Right hindlimb (tissue), 1 donor: ENCODE data around the gene MRRF.

Source experiments
- DNase-seq: peaks from one replicate; pipeline ENCODE4 v3.0.0-alpha.2; 2018

MRRF gene

DNA sequence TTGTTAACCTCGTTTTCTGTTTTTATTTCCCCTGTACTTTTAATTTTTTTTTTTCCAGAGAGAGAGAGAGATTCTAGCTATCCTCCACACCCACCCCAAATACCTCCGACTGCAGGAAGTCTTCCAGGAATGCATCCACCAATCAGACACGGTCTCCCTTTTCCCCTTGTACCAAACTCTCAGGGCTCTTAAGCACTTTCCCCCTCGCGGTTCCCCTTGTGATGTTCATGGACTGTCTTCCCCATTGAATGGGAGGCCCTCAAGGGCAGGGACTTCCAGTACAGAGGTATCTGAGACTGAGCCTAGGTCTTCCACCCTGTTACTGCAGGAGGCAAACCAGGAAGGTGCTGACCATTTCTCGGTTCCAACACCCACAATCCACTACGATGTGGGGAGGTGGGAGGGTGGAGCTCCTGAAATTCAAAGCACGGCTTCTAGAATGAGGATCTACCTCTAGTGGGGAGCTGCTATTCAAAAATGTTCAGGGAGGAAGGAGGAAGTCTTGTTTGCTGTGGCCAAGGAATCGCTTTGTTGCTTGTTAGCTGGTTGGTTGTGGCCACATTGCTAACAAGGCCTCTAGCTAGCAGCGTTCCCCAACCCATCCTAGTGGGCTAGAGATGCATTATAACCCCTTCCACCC lies 68.6 kb downstream of the MRRF start:
- DNase-seq = no peak

DNA sequence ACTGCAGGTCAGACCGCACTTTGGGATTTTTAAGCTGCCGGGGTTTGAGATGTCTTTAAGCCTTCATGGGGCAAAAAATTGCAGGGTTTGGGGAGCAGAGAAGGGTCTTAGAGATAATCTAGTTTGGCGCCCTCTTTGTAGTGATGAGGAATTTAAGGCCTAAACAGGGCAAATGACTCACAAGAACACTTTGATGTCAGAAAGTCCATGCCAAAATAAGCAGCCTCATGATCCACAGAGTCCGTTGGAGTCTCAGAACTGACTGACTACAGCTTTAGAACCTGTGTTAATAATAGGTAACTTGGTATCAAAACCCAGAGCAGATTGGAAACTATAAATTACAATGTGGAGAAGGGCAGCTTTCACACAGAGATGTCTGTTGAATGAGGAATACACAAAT lies 70.2 kb downstream of the MRRF start:
- DNase-seq = no peak

DNA sequence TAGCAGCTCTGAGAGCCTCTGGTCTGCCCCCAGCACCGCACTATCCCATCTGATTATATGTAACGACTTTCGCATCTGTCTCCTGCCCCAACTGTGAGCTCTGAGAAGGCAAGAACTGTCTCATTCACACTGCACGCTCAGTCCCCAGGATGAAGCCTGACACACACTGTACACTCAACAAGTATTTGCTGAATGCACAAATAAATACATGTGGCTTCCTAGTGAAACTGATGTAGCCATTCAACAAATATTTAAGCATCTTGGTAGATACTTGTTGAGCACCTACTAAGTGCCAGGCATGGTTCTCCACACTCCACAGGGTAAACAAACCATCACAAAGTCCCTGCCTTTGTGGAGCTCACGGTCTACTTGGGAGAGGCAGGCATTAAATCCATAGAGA lies 71.5 kb downstream of the MRRF start:
- no peak for DNase-seq

DNA sequence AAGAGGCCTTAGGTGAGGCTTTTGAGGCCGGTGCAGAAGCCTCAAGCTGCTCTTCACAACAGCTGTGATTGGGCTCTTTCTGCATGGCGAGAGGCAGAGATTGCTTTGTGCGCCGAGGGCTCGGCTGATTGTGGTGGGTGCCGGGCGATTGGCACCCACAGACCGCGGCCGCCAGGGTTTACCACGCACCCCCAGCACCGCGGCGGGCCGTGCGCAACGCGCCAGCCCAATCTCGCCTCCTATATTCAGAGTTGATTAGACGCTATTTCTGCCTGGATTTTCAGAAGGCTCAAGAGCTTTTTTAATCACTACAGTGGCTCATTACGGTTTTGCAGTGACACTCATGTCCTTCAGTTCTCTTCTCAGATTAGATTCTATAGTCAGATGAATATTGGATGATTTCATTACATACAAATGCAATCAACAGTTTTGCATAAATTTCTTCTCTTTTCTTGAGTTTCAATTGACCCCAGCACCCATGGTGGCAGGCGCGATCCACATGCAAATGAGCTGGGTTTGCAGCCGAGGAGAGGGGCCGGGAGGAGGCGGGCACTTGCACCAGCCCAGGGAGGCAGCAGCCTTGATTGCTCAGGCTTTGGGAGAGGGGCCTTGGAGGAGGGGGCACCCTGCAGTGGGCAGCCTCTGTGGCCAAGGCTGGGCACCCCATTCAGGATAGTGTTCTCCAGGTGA lies 72.3 kb downstream of the MRRF start:
- no peak for DNase-seq

DNA sequence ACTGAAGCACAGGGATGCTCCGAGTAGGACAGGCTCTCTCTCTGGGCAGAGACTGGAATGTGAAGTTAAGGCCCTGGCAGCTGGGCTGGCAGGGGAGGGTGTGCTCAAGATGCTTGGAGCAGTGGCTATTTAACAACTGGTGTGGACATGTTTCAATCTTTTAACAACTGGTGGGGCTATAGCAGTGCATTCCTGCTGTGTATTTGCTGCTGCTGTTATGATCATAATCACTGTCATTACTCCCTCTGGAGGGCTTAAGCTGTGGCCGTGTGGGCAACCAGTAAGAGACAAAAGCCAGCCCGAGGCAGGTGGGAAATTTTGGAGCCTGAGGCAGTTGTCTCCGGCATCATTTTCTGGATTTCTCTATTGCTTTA lies 72.9 kb downstream of the MRRF start:
- no peak for DNase-seq

DNA sequence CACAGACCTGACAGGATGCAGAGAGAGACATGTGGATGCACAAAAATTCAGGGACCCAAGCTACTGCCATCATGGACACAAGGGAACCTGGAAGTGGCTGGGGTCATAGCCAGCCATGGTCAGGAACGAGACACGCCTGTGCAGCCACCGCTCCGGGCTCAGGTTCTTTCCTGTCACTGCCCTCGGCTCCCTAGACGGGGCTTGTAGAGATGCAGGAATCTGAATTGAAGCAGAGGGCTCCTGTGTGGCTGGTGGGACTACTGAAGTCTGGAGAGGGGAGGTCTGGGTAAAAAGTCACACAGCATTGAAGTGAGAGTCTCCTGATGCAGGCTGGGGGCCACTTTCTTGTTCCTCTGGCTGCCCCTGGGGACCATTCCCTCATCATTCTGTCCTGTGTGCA lies 73.9 kb downstream of the MRRF start:
- no peak for DNase-seq

DNA sequence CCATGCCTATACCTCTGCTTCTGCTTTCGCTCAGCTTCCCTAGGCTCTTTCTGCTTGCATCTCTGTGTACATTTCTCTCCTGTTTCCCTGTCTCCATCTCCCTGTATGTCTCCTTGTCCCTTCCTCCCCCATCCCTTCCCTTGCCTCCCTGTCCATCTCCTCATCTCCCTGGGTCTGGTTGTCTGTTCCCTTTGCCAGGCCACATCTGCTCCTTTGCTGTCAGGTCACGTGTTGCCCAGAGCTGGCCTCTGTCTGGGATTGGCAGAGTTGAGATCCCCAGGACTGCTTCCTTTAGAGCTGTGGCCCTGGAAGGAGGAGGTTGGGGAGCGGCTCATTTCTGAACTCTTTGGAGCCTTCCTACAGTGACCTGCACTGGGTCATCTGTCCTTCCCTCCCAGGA lies 74.3 kb downstream of the MRRF start:
- DNase-seq = no peak

DNA sequence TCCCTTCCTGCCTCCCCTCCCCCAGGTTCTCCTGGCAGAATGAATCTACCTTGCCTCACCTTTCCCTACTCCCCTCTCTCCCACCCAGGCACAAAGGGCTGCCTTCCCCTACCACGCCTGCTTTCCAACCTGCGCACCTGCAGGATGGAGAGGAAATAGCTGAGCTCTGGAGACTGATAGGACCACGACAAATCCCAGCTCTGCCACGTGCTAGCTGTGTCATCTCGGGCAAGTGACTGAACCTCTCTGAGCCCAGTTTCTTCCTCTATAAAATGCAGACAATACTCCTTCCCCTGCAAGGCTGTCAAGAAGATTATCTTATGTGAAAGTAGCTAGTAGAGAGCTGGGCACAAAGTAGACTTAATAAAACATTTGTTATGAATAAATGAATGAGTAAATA lies 74.9 kb downstream of the MRRF start:
- DNase-seq = no peak

DNA sequence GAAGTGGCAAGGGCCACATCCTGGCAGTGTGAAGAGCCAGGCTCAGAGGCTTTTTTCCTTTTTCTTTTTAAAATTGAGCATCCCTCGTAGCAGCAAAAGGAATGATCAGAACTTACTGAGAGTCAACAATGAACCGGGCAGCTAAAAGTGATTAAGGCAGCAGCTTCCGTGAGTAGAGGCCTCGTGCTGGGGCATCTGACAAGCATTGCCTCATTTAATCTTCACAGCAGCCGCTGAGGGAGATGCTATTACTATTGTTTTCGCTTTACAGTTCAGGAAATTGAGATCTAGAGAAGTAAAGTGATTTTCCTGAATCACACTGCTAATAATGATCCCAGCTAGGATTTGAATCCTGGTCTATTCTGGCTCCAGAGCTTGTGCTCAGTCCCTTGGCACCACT lies 75.5 kb downstream of the MRRF start:
- DNase-seq = no peak

DNA sequence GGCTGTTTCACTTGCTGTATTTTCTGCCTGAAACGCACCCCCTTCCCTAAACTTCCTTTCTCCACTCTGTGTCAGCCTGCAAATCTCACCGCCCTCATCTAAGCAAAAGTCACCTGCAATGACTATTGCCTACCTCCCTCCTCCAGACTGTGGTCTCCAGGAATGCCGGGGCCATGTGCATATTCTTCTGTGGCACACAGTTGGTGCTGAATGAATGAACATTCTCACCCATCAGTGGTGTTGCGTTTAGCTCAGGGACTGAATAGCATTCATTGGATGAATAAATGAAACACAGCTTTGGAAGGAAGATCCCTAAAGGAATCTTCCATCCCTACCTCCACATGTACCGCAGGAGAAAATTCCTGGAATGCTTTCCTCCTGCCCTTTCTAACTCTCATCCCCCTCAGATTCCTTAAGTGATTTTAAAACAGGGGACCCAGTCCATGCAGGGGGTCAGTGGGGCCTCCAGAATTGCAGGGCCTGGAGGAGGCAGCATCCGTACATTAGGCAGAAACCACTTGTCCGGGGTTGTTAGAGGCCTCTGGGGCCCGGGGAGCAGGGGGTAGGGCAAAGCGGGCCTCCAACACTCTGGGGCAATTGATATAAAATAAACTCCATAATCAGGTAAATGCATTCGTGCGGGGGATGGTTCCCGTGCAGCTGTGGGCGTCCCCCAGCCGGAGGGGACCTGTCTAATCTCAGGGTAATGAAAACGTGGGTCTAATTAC lies 77.8 kb downstream of the MRRF start:
- DNase-seq = no peak

DNA sequence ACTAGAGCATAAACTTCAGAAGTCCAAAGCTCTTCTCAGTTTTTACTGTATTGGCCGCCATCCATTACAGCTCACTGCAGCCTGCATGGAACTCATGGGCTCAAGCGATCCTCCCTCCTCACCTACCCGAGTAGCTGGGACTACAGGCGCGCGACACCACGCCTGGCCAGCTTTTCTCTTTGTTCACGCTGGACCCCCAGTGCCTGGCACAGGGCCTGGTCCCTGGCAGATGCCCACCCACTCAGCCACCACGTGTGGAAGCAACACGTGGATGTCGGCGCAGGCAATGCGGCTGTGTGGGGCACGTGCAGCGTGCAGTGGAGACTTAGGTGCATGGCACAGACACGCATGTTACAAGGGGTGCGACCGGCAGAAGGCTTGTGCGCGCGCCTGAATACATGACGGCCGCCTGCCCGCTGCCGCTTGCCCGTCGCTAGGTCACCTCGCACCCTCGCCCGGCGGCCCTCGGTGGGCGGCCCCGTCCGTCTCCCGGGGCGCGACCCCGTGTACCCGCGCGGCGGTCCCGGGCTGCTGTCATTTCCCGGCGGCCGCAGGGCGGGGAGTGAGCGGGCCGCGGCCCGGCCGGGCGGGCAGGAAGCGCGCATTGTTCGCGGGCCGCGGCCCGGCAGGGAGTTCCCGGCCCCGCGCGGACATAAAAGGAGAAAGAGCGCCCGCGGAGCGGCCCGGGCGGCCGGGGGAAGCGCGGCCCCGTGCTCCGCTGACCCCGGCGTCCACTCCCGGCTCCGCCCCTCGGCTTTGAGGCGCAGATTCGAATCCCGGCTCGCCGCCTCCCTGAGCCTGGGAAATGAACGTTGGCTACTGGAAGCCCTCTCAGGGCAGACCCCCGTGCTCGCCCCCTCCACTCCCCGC lies 82.0 kb downstream of the MRRF start:
- peak; percentile 57 for DNase-seq

DNA sequence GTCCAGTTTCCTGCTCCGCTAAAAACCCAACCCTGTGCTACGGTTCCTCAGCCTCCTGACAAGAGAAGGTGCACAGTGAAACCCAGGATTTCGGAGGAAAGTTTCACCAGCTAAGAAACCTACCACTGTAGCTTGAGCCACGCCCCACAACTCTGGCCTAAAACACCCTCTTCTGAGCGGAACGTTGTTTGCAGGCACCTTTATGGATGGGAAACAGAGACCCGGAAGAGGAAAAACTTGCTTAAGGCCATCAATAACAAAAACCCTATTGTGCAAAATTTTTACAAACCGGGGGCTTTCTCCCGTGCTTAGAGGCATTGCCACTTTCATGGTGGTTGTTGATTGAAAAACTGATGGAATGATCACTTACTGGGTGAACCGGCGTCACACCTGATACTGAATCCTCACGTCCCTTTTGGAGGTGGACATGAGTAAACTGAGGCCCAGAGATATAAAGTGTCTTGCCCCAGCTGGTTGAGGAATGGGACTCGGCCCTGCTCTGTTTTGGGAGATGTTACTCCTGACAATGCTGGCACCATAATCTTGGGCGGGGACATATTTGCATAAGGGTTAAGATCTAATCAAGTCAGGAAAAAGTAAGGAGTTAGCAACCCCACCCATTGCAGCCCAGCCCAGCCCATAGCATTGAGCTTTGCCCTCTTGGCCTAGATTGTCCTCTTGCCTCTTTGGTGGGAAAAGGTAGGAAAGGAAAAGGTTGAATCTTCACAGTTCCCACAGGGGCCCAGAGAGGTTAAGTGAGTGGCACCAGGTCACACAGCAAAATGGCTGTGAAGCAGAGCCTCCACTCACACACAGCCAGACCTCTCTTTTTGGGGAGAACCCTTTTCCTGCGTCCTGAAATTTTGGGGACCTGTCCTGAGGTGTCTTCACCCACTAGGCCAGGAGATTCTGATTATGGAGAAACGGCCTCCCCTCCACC lies 82.9 kb downstream of the MRRF start:
- DNase-seq = no peak

DNA sequence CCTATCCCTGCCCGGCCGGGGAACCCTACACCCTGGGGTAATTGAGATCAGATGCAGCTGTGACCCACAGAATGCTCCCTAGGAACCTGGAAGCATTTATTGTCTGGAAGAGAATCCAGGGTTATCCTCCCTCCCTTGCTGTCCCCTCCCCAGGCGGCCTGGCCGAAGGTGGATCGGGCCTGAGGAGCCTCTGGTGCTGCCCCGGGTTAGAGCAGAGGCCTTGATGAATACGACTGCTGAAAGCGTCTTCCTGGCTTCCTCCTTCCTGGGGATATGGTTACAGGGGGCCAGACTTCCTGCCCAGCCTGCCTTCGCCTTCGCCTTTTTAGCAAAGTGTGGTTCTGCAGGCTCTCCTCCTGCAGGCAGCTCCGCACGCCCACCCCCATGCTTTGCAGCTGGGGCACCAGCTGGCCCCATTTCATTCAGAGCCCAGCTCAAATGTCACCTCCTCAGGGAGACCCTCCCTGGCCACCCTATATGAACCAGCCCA lies 83.7 kb downstream of the MRRF start:
- no peak for DNase-seq

DNA sequence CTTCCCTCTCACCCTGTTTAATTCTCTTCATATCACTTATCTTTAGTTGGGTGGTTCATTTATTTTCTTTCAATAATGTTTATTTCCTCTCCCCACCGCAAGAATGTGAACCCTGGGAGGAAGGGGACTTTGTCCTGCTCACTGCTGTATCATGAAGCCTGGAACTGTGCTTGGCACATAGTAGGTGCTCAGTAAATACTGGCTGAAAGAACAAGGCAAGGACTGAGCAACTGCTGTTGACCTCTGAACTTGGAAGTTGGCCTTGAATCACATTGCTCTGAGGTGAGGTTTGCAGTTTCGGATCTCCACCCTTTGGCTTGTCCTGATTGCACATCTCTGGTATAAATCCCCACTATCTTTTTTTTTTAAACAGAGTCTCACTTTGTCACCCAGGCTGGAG lies 84.1 kb downstream of the MRRF start:
- DNase-seq = no peak

DNA sequence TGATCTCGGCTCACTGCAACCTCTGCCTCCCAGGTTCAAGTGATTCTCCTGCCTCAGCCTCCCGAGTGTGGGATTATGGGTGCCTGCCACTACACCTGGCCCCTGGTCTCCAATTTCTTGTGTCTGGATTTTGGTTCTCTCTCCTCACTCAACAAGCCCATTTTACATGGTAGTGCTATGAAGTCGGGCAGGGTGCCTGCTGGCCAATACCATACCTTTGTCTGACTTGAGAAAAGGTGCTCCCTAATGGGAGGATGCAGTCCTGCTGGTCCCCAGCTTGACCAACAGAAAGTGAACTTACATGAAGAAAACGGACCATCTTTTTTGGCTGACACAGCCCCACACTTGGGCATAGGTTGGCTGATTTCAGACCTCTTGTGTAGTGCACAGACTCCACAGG lies 84.5 kb downstream of the MRRF start:
- DNase-seq = no peak

DNA sequence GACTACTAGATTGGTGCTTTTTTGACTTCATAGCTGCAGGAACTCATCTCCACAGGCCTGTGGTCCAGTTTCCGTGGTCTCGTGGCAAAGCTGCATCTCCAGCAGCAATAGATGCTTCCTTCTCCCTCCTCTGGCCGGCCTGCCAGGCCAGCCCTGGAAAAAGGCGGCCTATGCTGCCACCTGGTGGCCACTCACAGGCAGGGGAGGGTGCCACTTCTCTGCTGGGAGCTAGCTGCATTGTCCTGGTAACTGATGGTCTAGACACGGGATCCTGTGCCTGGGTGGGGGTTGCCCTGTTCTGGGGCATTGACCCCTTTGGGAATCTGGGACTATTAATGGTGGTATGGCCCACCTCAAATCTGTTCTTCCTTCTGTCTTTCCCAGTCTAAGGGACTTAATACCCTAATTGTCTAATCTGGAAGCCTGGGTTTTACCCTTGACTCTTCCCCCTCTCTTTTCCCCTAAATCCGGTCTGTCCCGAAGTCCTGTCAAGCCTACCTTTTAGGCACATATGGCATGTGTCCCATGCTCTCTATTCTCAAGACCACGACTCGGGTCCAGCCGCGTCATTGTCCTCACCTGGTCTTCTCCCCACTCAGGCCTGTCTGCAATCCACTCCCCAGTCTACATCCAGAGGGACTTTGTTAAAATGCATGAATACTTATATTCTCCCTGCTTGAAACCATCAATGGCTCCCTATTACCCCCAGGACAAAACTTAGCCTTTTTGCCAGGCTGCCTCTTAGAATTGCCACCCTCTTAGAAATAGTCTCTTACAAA lies 86.1 kb downstream of the MRRF start:
- peak; percentile 87 for DNase-seq

DNA sequence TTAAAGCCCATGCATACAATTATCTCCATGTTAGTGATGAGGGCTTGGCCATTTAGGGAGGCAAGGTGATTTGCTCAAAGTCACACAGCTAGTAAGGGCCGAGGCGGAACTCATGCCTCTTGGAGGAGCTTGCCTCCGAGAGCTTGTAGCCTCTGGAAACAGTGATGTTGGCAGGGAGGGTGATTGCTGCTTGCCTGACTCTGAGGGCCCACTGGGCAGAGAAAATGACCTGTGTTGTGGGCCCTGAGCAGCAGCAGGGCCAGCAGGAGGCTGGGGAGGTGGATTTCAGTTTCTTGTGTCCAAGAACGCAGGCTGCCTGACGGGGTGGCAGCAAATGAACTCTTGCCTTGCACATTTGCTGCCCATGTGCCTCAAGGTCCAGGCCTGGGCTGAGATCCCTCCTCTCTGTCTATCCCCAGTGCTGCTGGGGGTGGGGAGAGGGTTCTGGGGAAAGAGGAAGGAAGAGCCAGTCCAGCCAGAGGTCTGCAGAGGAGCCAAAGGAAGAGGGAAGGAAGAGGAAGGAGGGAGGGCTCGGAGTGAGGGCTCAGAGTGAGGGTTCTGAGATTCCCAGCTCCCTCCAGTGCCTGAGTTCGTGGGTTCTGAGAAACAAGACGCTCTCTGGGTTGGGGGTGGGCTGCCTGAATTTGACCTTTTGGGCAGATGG lies 90.0 kb downstream of the MRRF start:
- DNase-seq = no peak

DNA sequence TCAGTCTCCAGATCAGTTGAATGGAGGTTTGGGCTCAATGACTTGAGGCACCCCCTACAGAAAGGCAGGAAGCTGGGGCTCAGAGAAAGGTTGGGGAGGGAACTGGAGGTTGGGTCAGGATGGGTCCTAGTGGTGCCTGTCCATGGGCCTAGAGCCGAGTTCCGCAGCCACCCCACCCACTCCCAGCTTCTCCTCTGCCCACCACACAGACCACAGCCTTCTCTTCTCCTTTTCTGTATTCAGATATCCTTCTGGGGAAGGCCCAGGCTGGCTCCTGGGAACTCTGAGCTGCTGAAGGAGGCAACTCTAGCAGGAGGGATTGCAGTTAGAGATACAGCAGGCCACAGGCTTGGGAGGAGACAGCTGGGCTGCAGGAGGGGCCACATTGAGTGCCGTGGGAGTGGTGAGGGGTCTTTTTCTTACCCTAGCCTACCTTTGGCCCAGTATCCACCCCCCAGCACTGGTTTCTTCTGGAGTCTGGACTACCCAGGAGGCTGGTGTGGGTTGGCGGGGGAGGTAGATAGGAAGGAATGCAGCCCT lies 90.7 kb downstream of the MRRF start:
- DNase-seq = no peak

DNA sequence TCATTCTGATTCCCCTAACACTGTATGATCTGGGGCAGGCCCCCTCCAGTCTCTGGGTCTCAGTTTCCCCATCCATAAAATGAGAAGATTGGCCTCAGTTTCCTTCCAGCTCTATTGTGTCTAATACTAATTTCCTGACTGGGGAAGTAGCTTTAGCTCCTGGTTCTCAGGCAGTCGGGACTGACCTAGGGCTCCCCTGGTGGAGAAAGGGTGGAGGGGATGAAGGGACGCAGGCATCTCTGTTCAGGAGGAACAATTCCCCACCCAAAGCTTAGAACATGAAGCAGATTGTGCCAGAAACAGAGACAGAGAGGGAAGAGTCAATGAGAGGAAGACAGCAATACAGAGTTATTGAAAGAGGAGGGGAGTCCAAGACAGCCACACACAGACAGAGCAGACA lies 91.9 kb downstream of the MRRF start:
- no peak for DNase-seq

DNA sequence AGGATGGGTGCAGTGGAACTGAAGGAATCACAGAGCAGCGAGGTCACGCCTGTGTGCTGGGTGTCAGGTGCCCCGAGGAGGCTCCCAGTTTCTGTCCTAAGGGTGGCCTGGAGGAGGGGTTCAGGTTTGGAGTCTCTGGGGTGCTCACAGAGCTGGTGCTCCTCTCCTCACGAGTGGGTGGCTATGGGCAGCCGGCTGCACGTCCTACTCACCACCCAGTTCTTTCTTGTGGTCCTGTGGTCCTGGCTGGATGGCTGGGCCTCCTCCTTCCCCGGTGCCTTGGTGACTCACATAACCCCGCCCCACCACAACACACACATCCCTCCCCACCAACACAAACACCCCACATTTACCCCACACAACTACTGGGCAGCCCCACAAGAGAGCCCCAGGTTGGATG lies 96.2 kb downstream of the MRRF start:
- no peak for DNase-seq
